GM21825 (cell line): ENCODE data around the gene RLN3.
"Not testable (repeated sequence)": the region's sequence is repeated elsewhere in the genome, so short reads cannot be mapped to it uniquely, and the experiment has no call there.

Experiments
- ATAC-seq: cut with Tn5 transposase; IDR thresholded peaks from one replicate; pipeline ENCODE4 v1.9.1; 2021; ENCODE audit warnings: mild to moderate bottlenecking, moderate library complexity; ENCODE audit not compliant: unreplicated experiment

Gene RLN3

GRCh38 chr19:14021474-14021873, 6.5 kb upstream of the RLN3 start:
- no peak for ATAC-seq

DNA sequence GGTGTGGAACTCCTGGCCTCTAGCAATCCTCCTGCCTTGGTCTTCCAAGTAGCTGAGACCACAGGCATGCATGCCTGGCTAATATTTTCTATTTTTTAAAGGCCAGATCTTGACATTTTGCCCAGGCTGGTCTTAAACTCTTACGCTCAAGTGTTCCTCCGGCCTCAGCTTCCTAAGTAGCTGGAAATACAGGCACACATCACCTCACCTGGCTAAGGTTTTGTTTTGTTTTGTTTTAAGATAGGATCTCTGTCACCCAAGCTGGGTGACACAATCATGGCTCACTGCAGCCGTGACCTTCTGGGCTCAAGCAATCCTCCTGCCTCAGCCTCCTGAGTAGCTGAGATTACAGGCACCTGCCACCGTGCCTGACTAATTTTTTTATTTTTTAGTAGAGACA, 5.5 kb upstream of the RLN3 start:
- no peak for ATAC-seq

- ATAC-seq, result no peak
Measured at GRCh38 chr19:14023404-14024235, 4.3 kb upstream of the RLN3 start.

DNA sequence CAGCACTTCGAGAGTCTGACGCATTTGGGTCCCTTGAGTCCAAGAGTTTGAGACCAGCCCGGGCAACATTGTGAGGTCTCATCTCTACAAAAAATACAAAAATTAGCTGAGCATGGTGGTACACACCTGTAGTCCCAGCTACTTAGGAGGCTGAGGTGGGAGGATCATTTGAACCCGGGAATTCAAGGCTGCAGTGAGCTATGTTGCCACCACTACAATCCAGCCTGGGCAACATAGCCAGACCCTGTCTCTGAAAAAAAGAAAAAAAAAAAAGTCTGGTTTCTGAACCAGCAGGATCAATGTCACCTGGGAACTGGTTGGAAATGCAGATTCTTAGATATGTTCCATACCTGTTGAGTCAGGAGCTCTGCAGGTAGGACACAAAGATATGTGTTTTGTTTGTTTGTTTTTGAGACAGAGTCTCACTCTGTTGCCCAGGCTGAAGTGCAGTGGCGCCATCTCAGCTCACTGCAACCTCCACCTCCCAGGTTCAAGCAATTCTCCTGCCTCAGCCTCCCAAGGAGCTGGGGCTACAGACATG, 1.2 kb upstream of the RLN3 start:
- not testable (repeated sequence) for ATAC-seq

DNA sequence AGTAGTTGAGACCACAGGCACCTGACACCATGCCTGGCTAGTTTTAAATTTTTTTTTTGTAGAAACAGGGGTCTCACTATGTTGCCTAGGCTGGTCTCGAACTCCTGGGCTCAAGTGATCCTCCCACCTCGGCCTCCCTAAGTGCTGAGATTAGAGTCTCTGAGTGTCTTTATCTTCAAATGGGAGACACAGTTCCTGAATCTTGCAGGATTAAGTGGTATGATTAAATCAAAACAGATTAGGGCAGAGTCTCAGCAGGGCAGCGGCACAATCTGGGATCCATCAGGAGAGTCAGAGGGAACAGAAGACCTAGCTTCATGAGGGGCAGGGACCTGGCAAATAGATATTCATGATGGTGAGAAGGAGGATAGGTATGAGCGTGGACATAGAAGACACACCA, 953 bp downstream of the RLN3 start:
- ATAC-seq, result no peak

- no peak for ATAC-seq
Measured at GRCh38 chr19:14030997-14031718, 3.2 kb downstream of the RLN3 start.

DNA sequence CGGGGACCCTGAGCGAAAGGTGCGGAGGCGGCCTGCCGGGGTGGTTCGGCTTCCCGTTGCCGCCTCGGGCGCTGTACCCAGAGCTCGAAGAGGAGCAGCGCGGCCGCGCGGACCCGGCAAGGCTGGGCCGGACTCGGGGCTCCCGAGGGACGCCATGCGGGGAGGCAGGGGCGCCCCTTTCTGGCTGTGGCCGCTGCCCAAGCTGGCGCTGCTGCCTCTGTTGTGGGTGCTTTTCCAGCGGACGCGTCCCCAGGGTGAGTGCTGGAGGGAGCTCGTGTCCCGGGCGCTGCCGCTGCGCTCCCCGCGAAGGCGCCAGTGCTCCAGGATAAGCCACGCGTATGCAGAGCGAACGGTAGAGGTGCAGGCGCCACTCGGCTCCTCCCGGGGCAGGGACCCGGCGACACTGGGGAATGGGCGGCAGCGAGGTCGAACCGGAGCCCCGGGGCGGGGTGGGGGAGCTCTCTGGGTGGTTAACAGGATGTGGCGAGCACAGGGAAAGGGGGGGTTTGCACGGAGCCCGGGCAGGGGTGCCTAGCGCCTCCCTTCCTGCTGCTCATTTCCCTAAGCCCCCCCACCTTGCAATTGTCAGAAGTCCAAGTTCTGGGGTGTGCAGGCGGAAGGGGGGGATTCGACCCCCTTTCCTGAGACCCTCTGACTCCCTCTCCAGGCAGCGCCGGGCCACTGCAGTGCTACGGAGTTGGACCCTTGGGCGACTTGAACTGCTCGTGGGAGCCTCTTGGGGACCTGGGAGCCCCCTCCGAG, 4.0 kb downstream of the RLN3 start, which contains the start of gene IL27RA:
Gene IL27RA, plus strand, starts transcription at position 44 of the 762 bp plus-strand sequence. Its CDS starts 111 bp downstream, at position 155.
- ATAC-seq, result no peak

DNA sequence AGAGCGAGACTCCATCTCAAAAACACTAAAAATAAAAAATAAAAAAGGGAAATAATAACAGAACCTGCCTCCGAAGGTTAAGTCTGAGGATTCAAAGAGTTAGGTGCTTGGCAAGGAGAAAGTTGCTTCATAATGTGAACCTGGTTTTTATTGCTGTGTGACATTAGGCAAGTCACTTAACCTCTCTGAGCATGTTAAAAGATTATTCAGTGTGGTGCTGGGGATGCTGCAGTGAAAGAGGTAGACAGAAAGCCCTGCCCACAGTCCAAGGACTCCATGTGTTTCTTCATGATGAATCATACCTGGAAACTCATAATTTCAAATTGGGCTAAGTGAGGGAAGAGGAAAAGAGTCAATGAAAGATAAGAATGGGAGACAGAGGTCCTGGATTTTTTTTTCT, 6.0 kb downstream of the RLN3 start:
- ATAC-seq, result no peak

DNA sequence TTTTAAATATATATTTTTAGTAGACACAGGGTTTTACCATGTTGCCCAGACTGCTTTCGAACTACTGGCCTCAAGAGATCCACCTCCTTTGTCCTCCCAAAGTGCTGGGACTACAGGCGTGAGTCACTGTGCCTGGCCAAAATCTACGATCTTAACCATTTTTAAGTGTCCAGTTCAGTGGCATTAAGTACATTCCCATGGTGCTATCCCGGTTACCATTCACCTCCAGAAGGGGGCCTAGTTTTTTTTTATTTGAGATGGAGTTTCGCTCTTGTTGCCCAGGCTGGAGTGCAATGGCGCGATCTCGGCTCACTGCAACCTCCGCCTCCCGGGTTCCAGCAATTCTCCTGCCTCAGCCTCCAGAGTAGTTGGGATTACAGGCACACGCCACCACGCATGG, 7.2 kb downstream of the RLN3 start:
- ATAC-seq, result not testable (repeated sequence)

DNA sequence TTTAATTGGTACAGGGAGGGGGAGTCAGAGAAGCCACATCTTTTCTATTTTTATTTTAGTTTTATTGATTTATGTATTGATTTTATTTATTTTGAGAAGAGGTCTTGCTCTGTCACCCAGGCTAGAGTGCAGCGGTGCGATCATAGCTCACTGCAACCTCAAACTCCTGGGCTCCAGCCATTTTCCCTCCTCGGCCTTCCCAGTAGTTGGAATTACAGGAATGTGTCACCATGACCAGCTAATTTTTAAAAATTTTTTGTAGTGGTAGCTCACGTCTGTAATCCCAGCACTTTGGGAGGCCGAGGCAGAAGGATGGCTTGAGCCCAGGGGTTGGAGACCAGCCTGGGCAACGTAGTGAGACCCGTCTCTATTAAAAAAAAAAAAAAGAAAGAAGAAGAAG, 7.8 kb downstream of the RLN3 start:
- ATAC-seq, result no peak

GRCh38 chr19:14039181-14039580, 11.2 kb downstream of the RLN3 start:
- no peak for ATAC-seq

DNA sequence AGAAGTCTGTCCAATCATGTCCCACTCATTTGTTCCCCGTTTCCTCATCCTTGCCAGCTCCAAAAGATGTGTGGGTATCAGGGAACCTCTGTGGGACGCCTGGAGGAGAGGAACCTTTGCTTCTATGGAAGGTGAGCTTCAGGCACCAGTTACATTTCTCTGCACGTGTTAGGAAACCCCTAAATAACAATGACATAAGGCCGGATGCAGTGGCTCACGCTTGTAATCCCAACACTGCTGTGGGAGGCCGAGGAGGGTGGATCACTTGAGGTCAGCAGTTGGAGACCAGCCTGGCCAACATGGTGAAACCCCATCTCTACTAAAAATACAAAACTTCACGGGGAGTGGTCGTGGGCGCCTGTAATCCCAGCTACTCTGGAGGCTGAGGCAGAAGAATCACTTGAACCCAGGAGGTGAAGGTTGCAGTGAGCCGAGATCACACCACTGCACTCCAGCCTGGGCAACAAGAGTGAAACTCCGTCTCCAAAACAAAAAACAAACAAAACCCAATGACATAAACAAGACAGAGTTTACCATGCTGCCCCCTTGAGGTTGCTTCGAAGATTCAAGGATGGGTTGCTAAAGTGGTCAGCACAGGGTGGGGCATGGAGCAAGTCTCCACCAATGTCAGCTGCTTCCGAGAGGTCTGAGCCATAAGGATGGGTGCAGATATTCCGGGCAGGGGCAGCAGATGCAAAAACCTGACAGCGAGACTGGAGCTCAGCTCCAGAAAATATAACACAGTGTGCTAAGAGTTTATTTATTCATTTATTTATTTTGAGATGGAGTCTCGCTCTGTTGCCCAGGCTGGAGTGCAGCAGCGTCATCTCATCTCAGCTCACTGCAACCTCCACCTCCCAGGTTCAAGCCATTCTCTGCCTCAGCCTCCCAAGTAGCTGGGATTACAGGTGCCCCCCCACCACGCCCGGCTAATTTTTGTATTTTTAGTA, 15.0 kb downstream of the RLN3 start:
- not testable (repeated sequence) for ATAC-seq

- ATAC-seq, result not testable (repeated sequence)
Measured at GRCh38 chr19:14047866-14048265, 19.9 kb downstream of the RLN3 start.

DNA sequence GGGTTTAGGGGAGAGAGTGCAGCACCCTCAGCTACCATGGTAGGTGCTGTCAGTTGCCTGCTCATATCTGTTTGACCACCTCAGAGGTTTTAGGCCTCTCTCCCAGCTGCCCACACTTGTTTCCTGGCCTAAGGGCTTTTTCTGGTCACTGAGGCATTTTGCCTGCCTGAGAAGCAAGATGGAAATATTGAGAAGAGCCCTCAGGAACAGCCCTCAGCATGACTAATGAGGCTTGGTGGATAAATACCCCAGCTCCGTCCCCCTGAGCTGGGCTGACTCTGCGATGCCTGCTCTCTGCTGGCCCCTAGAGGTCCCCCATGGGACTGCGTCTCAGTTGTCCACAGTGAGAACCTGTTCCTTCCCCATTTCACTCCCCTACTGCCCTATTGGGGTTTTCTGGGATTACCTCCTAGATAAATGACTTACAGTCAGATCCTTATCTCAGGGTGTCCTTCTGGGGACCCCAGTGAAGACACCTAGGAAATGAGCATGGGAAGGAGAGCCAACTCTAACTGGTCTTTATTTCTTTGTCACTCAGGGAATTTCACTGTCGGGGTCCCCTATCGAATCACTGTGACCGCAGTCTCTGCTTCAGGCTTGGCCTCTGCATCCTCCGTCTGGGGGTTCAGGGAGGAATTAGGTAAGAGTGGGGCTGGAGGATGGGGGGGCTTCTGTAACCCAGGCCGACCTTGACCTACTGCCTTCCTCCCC, 20.6 kb downstream of the RLN3 start:
- no peak for ATAC-seq

- ATAC-seq, result no peak
Measured at GRCh38 chr19:14050512-14050911, 22.6 kb downstream of the RLN3 start.

- not testable (repeated sequence) for ATAC-seq
Measured at GRCh38 chr19:14050961-14051360, 23.0 kb downstream of the RLN3 start.

- ATAC-seq, result no peak
Measured at GRCh38 chr19:14051980-14052379, 24.0 kb downstream of the RLN3 start.

GRCh38 chr19:14052470-14052869, 24.5 kb downstream of the RLN3 start:
- ATAC-seq, result no peak

DNA sequence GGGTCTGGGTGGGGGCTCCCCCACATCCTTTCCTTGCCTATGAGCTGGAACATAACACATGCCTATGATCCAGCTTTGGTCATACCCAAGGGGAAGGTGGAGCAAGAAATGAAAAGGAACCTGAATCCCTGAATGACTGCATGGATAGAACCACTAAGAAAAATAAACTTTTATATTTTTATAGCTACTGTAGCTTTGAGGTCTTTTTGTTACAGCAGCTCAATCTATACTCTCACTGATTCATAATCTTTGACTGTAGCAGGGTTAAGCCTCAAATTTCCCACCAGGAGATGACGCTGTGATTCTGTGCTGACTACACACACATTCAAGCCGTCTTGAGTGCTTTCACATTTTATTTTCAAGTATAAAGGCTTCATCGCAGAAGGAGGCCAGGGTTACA, 25.1 kb downstream of the RLN3 start:
- no peak for ATAC-seq
